HG02981 (cell line): ENCODE measurements around the gene SUN1.
A peak's percentile ranks its signal among the peaks of the same experiment; 100 is the strongest.
"Not testable (repeated sequence)": the region's sequence is repeated elsewhere in the genome, so short reads cannot be mapped to it uniquely, and the experiment has no call there.

ENCODE experiments used
- ATAC-seq: cut with Tn5 transposase; IDR thresholded peaks from one replicate; pipeline ENCODE4 v1.9.1; 2021; ENCODE audit warnings: mild to moderate bottlenecking, moderate library complexity; ENCODE audit not compliant: unreplicated experiment

SUN1 gene

GRCh38 chr7:832167-832967, at the start of gene SUN1:
Gene SUN1 (plus strand): TSS chr7:832476. CDS start chr7:832525, 49 bp downstream.
- peak; percentile 51 for ATAC-seq

GRCh38 chr7:782718-783449, 49.4 kb upstream of the SUN1 start:
- no peak for ATAC-seq

- no peak for ATAC-seq
These were observed 48.5 kb upstream of the SUN1 start for GRCh38 chr7:783556-784490.

GRCh38 chr7:784971-785370, 47.3 kb upstream of the SUN1 start:
- no peak for ATAC-seq

- no peak for ATAC-seq
These were observed 46.9 kb upstream of the SUN1 start for GRCh38 chr7:785416-785815.

- ATAC-seq = no peak
These were observed 45.6 kb upstream of the SUN1 start for GRCh38 chr7:786472-787255.

- ATAC-seq = no peak
These were observed 44.7 kb upstream of the SUN1 start for GRCh38 chr7:787332-788240.

- ATAC-seq = no peak
These were observed 40.8 kb upstream of the SUN1 start for GRCh38 chr7:791519-791918.

GRCh38 chr7:794207-794606, 38.1 kb upstream of the SUN1 start:
- ATAC-seq = no peak

- ATAC-seq = no peak
These were observed 37.5 kb upstream of the SUN1 start for GRCh38 chr7:794671-795329.

GRCh38 chr7:796434-797169, 35.7 kb upstream of the SUN1 start:
- ATAC-seq = not testable (repeated sequence)

GRCh38 chr7:798921-799470, 33.3 kb upstream of the SUN1 start:
- no peak for ATAC-seq

GRCh38 chr7:800692-801091, 31.6 kb upstream of the SUN1 start:
- no peak for ATAC-seq

GRCh38 chr7:801351-801750, 30.9 kb upstream of the SUN1 start:
- not testable (repeated sequence) for ATAC-seq

GRCh38 chr7:801940-802381, 30.3 kb upstream of the SUN1 start:
- no peak for ATAC-seq

- ATAC-seq = no peak
These were observed 29.6 kb upstream of the SUN1 start for GRCh38 chr7:802500-803242.

GRCh38 chr7:803243-803635, 29.0 kb upstream of the SUN1 start:
- ATAC-seq = no peak
